HEK293 (cell line): ENCODE measurements around the gene PTPRN2.

ENCODE experiments used
- CTCF ChIA-PET: fragments of 350-600 bp; formaldehyde crosslinking; extraction: SDS; loops from one replicate; lab custom pipeline; 2021; ENCODE audit warnings: antibody characterized with exemption; lab: Yijun Ruan, JAX
- POLR2A ChIA-PET: fragments of 300-600 bp; formaldehyde crosslinking; extraction: SDS; loops from one replicate; lab custom pipeline; 2020; ENCODE audit warnings: antibody characterized with exemption, inconsistent platforms; lab: Yijun Ruan, JAX
- H3K27ac ChIP-seq: fragments of 200-500 bp; sonication (Bioruptor generic); 2 replicates; pipeline ENCODE4 v1.5.1; 2014; ENCODE audit warnings: low read depth, low read length, control low read depth, inconsistent platforms; ENCODE audit errors: extremely low read depth
- H3K36me3 ChIP-seq, 2 experiments: fragments of 200-500 bp in 1 of 2; sonication (Bioruptor generic) in 1 of 2; 1 replicate in 1 of 2; 2 replicates in 1 of 2; pipeline ENCODE4 v1.5.1; 2014 to 2017; ENCODE audit warnings: inconsistent platforms in 2 of 2, low read length in 2 of 2; ENCODE audit not compliant: control insufficient read depth in 2 of 2, insufficient read depth in 1 of 2
- H3K4me1 ChIP-seq: fragments of 200-500 bp; sonication (Bioruptor generic); 2 replicates; pipeline ENCODE4 v1.5.1; 2014; ENCODE audit warnings: mild to moderate bottlenecking, low read length, inconsistent platforms; ENCODE audit not compliant: control insufficient read depth, insufficient read depth
- H3K4me3 ChIP-seq: 2 replicates; pipeline ENCODE4 v1.5.1; 2011; ENCODE audit warnings: low read depth, mild to moderate bottlenecking, control low read depth, low read length, moderate library complexity
- H3K9me3 ChIP-seq: fragments of 200-500 bp; sonication (Bioruptor generic); 2 replicates; pipeline ENCODE4 v1.5.1; 2014; ENCODE audit warnings: low read depth, low read length, inconsistent platforms; ENCODE audit not compliant: control insufficient read depth, insufficient read depth
- BCL6B ChIP-seq: fragments of 450-650 bp; formaldehyde crosslinking; IDR thresholded peaks from 2 replicates; pipeline ENCODE4 v1.5.1; 2017; ENCODE audit warnings: missing biosample characterization, missing genetic modification characterization
- HIC1 ChIP-seq: fragments of 450-650 bp; formaldehyde crosslinking; IDR thresholded peaks from 2 replicates; pipeline ENCODE4 v1.5.1; 2016; ENCODE audit warnings: missing biosample characterization, missing genetic modification characterization
- KLF8 ChIP-seq: fragments of 450-650 bp; formaldehyde crosslinking; IDR thresholded peaks from 2 replicates; pipeline ENCODE4 v1.5.1; 2016; ENCODE audit warnings: missing biosample characterization, missing genetic modification characterization
- OVOL3 ChIP-seq: fragments of 450-650 bp; formaldehyde crosslinking; IDR thresholded peaks from 2 replicates; pipeline ENCODE4 v1.5.1; 2016; ENCODE audit warnings: missing biosample characterization, missing genetic modification characterization
- TCF7L2 ChIP-seq: IDR thresholded peaks from 2 replicates; pipeline ENCODE4 v1.6.1; 2011; ENCODE audit warnings: low read depth, mild to moderate bottlenecking, inconsistent platforms, low read length, moderate library complexity, borderline replicate concordance
- ZBTB20 ChIP-seq: fragments of 450-650 bp; formaldehyde crosslinking; IDR thresholded peaks from 2 replicates; pipeline ENCODE4 v1.5.1; 2016; ENCODE audit warnings: missing biosample characterization, missing genetic modification characterization
- ZBTB26 ChIP-seq: fragments of 450-650 bp; formaldehyde crosslinking; optimal IDR thresholded peaks from 2 replicates; pipeline ENCODE3; 2016; ENCODE audit warnings: missing biosample characterization, mild to moderate bottlenecking, missing genetic modification characterization
- ZNF132 ChIP-seq: fragments of 450-650 bp; formaldehyde crosslinking; IDR thresholded peaks from 2 replicates; pipeline ENCODE4 v1.5.1; 2017; ENCODE audit warnings: missing biosample characterization, missing genetic modification characterization, borderline replicate concordance
- ZNF148 ChIP-seq: fragments of 450-650 bp; formaldehyde crosslinking; IDR thresholded peaks from 2 replicates; pipeline ENCODE4 v1.5.0; 2017; ENCODE audit warnings: missing biosample characterization, missing genetic modification characterization, borderline replicate concordance
- ZNF26 ChIP-seq: fragments of 450-650 bp; formaldehyde crosslinking; IDR thresholded peaks from 2 replicates; pipeline ENCODE4 v1.5.1; 2016; ENCODE audit warnings: missing biosample characterization, missing genetic modification characterization
- ZNF311 ChIP-seq: fragments of 450-650 bp; formaldehyde crosslinking; IDR thresholded peaks from 2 replicates; pipeline ENCODE4 v1.5.1; 2017; ENCODE audit warnings: missing biosample characterization, missing genetic modification characterization, borderline replicate concordance
- ZNF624 ChIP-seq: fragments of 450-650 bp; formaldehyde crosslinking; IDR thresholded peaks from 2 replicates; pipeline ENCODE4 v1.5.1; 2017; ENCODE audit warnings: missing biosample characterization, missing genetic modification characterization
- ZSCAN5A ChIP-seq: fragments of 450-650 bp; formaldehyde crosslinking; IDR thresholded peaks from 2 replicates; pipeline ENCODE4 v1.5.1; 2016; ENCODE audit warnings: missing biosample characterization, missing genetic modification characterization

The PTPRN2 gene

GRCh38 chr7:157526005-157526912, 1061.4 kb downstream of the PTPRN2 start:
- no peaks in the 10 kb centered on the region for H3K36me3 ChIP-seq
- no peaks in the 10 kb centered on the region for H3K4me1 ChIP-seq
- no peaks in the 10 kb centered on the region for H3K9me3 ChIP-seq
- POLR2A ChIA-PET: no interaction called here
- H3K4me3 ChIP-seq: no peak overlapping the region
- H3K27ac ChIP-seq: no peak overlapping the region
- TF ChIP-seq OVOL3 (tag by site-specific recombination) (no peak), HIC1 (tag by site-specific recombination) (no peak), BCL6B (tag by site-specific recombination) (no peak), ZBTB26 (tag by site-specific recombination) (no peak), ZNF624 (no peak), ZBTB20 (tag by site-specific recombination) (no peak), ZNF26 (tag by site-specific recombination) (no peak), TCF7L2 (no peak), ZNF132 (tag by site-specific recombination) (no peak), ZNF311 (no peak)
- TF ChIP-seq, all 188 proteins: peak for 0
- CTCF ChIA-PET: no interaction called here

GRCh38 chr7:157525491-157525915, 1062.1 kb downstream of the PTPRN2 start:
- Histone ChIP-seq H3K27ac (no peak overlapping the region), H3K4me1 (no peaks in the 10 kb centered on the region), H3K36me3 (no peaks in the 10 kb centered on the region), H3K9me3 (no peaks in the 10 kb centered on the region), H3K4me3 (no peak overlapping the region)
- TF ChIP-seq ZNF148 (tag by site-specific recombination): no peak
- no peak for TF ChIP-seq KLF8 (tag by site-specific recombination)
- TF ChIP-seq ZSCAN5A: no peak
- ChIA-PET CTCF (no interaction called here), POLR2A (no interaction called here)
